ENCODE measurements around the gene ATAD1. TPM values are rescaled to one million over a fixed set of nuclear protein-coding genes. Genes with fewer than 3 reads are reported as not detected.

ATAD1 gene
- total RNA-seq, 1 experiment from 2014 or later, result 46.7 TPM

DNA sequence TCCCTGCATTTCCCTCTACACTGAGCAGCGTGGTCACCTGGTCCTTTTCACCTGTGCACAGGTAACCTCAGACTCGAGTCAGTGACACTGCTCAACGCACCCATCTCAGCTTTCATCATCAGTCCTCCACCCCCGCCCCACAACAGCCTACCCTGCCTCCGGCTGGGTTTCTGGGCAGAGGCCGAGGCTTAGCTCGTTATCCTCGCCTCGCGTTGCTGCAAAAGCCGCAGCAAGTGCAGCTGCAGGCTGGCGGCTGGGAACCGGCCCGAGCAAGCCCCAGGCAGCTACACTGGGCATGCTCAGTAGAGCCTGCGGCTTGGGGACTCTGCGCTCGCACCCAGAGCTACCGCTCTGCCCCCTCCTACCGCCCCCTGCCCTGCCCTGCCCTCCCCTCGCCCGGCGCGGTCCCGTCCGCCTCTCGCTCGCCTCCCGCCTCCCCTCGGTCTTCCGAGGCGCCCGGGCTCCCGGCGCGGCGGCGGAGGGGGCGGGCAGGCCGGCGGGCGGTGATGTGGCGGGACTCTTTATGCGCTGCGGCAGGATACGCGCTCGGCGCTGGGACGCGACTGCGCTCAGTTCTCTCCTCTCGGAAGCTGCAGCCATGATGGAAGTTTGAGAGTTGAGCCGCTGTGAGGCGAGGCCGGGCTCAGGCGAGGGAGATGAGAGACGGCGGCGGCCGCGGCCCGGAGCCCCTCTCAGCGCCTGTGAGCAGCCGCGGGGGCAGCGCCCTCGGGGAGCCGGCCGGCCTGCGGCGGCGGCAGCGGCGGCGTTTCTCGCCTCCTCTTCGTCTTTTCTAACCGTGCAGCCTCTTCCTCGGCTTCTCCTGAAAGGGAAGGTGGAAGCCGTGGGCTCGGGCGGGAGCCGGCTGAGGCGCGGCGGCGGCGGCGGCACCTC, 45.3 kb upstream of the ATAD1 start, which contains the start of the genes KLLN and PTEN (continued):
- TF ChIP-seq FOXP1 (CRISPR knock-in tag; IDR thresholded peaks at IDR 0.05; ENCODE audit: borderline replicate concordance), result peak; percentile 81; the same call in 1 of the 2 replicates
- TF ChIP-seq SP1 (CRISPR knock-in tag; conservative IDR thresholded peaks at IDR 0.05), result peak; percentile 97
- TF ChIP-seq ATF1 (CRISPR knock-in tag; IDR thresholded peaks at IDR 0.05), result 0 out of 2 replicates have a peak, but pooled peaks have one; percentile 26
- TF ChIP-seq ZNF263 (CRISPR knock-in tag; IDR thresholded peaks at IDR 0.05; ENCODE audit: low read depth), result no peak
- TF ChIP-seq, protein P1, sequence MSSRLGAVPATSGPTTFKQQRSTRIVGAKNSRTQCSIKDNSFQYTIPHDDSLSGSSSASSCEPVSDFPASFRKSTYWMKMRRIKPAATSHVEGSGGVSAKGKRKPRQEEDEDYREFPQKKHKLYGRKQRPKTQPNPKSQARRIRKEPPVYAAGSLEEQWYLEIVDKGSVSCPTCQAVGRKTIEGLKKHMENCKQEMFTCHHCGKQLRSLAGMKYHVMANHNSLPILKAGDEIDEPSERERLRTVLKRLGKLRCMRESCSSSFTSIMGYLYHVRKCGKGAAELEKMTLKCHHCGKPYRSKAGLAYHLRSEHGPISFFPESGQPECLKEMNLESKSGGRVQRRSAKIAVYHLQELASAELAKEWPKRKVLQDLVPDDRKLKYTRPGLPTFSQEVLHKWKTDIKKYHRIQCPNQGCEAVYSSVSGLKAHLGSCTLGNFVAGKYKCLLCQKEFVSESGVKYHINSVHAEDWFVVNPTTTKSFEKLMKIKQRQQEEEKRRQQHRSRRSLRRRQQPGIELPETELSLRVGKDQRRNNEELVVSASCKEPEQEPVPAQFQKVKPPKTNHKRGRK (CRISPR knock-in tag; IDR thresholded peaks at IDR 0.05; ENCODE audit: borderline replicate concordance), result no peak
- TF ChIP-seq, protein P2, sequence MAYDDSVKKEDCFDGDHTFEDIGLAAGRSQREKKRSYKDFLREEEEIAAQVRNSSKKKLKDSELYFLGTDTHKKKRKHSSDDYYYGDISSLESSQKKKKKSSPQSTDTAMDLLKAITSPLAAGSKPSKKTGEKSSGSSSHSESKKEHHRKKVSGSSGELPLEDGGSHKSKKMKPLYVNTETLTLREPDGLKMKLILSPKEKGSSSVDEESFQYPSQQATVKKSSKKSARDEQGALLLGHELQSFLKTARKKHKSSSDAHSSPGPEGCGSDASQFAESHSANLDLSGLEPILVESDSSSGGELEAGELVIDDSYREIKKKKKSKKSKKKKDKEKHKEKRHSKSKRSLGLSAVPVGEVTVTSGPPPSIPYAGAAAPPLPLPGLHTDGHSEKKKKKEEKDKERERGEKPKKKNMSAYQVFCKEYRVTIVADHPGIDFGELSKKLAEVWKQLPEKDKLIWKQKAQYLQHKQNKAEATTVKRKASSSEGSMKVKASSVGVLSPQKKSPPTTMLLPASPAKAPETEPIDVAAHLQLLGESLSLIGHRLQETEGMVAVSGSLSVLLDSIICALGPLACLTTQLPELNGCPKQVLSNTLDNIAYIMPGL (CRISPR knock-in tag; IDR thresholded peaks at IDR 0.05), result peak; percentile 90; the same call in 1 of the 2 replicates

DNA sequence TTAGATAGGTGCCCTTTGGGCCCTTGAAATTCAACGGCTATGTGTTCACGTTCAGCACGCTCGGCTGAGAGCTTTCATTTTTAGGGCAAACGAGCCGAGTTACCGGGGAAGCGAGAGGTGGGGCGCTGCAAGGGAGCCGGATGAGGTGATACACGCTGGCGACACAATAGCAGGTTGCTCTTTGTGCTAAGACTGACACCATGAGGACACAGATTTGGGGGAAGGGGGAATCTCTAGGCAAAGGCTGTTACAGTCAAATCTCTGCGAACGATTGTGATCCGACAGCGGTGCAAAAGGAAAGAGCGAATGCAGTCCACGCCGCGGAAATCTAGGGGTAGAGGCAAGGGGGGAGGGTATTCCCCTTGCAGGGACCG, 44.6 kb upstream of the ATAD1 start:
- TF ChIP-seq, protein P3, sequence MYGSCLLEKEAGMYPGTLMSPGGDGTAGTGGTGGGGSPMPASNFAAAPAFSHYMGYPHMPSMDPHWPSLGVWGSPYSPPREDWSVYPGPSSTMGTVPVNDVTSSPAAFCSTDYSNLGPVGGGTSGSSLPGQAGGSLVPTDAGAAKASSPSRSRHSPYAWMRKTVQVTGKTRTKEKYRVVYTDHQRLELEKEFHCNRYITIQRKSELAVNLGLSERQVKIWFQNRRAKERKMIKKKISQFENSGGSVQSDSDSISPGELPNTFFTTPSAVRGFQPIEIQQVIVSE (CRISPR knock-in tag; IDR thresholded peaks at IDR 0.05; ENCODE audit: borderline replicate concordance), result no peak
- TF ChIP-seq JAZF1 (CRISPR knock-in tag; IDR thresholded peaks at IDR 0.05) (no peak), TCF7 (CRISPR knock-in tag; IDR thresholded peaks at IDR 0.05; ENCODE audit: low read depth) (peak; percentile 40; the same call in 1 of the 2 replicates), NR3C1 (CRISPR knock-in tag; conservative IDR thresholded peaks at IDR 0.05; ENCODE audit: low read depth) (no peak), ZNF671 (CRISPR knock-in tag; IDR thresholded peaks at IDR 0.05) (0 out of 2 replicates have a peak, but pooled peaks have one; percentile 50)
- TF ChIP-seq, protein P4, sequence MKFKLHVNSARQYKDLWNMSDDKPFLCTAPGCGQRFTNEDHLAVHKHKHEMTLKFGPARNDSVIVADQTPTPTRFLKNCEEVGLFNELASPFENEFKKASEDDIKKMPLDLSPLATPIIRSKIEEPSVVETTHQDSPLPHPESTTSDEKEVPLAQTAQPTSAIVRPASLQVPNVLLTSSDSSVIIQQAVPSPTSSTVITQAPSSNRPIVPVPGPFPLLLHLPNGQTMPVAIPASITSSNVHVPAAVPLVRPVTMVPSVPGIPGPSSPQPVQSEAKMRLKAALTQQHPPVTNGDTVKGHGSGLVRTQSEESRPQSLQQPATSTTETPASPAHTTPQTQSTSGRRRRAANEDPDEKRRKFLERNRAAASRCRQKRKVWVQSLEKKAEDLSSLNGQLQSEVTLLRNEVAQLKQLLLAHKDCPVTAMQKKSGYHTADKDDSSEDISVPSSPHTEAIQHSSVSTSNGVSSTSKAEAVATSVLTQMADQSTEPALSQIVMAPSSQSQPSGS (CRISPR knock-in tag; IDR thresholded peaks at IDR 0.05; ENCODE audit: borderline replicate concordance, low read depth), result peak; percentile 43; the same call in 1 of the 2 replicates
- TF ChIP-seq, protein P1 (CRISPR knock-in tag; IDR thresholded peaks at IDR 0.05; ENCODE audit: borderline replicate concordance), result 0 out of 2 replicates have a peak, but pooled peaks have one; percentile 27
- H3K4me1 Mint-ChIP-seq, result peaks cover 36% of the 10 kb centered on the region
- POLR2A ChIA-PET, result interaction anchor here (0.5 to 3.0 kb wide), 19 partner anchors 9 to 1473 kb away, joined by 3 to 24 read pairs (median 3); partner anchors contain the start of genes ATAD1 and MINPP1
- peak overlapping the region; percentile 99 for H3K27ac Mint-ChIP-seq
- peak overlapping the region; percentile 98 for H3K4me3 Mint-ChIP-seq
- peaks cover 5% of the 10 kb centered on the region for H3K36me3 Mint-ChIP-seq
- CTCF ChIA-PET, result interaction anchor here (0.6 to 2.8 kb wide), 11 partner anchors 12 to 866 kb away, joined by 3 to 19 read pairs (median 5); partner anchors contain the start of genes ATAD1 and RNLS
- DNase-seq (ENCODE audit: low spot score) (no peak), ATAC-seq (peak; percentile 1)
- no peaks in the 10 kb centered on the region for H3K9me3 Mint-ChIP-seq
- peaks cover 4% of the 10 kb centered on the region for H3K27me3 Mint-ChIP-seq (ENCODE audit: low read depth)

Data from WTC11 (cell line).